PFSK-1 (cell line): ENCODE results near the gene ENO3.
A peak's percentile ranks its signal among the peaks of the same experiment; 100 is the strongest.

ENCODE experiments used
- FOXP2 ChIP-seq: optimal IDR thresholded peaks from 2 replicates; pipeline ENCODE3; 2011; ENCODE audit warnings: borderline replicate concordance, control low read depth, inconsistent platforms; ENCODE audit not compliant: insufficient read depth; ENCODE audit errors: extremely low read length, extremely low read depth
- POLR2AphosphoS5 ChIP-seq: IDR thresholded peaks from 2 replicates; pipeline ENCODE4 v1.6.1; 2012; ENCODE audit warnings: low read depth, mild to moderate bottlenecking, control low read depth, low read length, moderate library complexity
- SIN3A ChIP-seq: IDR thresholded peaks from 2 replicates; pipeline ENCODE4 v1.6.1; 2012; ENCODE audit warnings: mild to moderate bottlenecking, low read length, moderate library complexity, borderline replicate concordance; ENCODE audit not compliant: insufficient read depth
- TAF1 ChIP-seq: IDR thresholded peaks from 2 replicates; pipeline ENCODE4 v1.6.1; 2012; ENCODE audit warnings: low read length, control low read depth, borderline replicate concordance; ENCODE audit not compliant: insufficient read depth
- TF ChIP-seq, protein P1 (sequence below), 2 experiments: IDR thresholded peaks; 2 replicates each; pipeline versions ENCODE4 v1.6.1 to v1.8.0; 2011 to 2012; ENCODE audit warnings: low read depth in 2 of 2, low read length in 2 of 2, control low read depth in 1 of 2, inconsistent platforms in 1 of 2, mild to moderate bottlenecking in 1 of 2, moderate library complexity in 1 of 2; ENCODE audit not compliant: insufficient read depth in 1 of 2

Gene ENO3

GRCh38 chr17:4908301-4908700 lies 42.6 kb upstream of the ENO3 start:
- TF ChIP-seq TAF1 = 0 out of 2 replicates have a peak, but pooled peaks have one; percentile 42
- no peak for TF ChIP-seq FOXP2
- TF ChIP-seq POLR2AphosphoS5 = peak; percentile 49; the same call in 1 of the 2 replicates
- TF ChIP-seq SIN3A = no peak
- TF ChIP-seq, protein P1, sequence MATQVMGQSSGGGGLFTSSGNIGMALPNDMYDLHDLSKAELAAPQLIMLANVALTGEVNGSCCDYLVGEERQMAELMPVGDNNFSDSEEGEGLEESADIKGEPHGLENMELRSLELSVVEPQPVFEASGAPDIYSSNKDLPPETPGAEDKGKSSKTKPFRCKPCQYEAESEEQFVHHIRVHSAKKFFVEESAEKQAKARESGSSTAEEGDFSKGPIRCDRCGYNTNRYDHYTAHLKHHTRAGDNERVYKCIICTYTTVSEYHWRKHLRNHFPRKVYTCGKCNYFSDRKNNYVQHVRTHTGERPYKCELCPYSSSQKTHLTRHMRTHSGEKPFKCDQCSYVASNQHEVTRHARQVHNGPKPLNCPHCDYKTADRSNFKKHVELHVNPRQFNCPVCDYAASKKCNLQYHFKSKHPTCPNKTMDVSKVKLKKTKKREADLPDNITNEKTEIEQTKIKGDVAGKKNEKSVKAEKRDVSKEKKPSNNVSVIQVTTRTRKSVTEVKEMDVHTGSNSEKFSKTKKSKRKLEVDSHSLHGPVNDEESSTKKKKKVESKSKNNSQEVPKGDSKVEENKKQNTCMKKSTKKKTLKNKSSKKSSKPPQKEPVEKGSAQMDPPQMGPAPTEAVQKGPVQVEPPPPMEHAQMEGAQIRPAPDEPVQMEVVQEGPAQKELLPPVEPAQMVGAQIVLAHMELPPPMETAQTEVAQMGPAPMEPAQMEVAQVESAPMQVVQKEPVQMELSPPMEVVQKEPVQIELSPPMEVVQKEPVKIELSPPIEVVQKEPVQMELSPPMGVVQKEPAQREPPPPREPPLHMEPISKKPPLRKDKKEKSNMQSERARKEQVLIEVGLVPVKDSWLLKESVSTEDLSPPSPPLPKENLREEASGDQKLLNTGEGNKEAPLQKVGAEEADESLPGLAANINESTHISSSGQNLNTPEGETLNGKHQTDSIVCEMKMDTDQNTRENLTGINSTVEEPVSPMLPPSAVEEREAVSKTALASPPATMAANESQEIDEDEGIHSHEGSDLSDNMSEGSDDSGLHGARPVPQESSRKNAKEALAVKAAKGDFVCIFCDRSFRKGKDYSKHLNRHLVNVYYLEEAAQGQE (IDR thresholded peaks at IDR 0.05; ENCODE audit: insufficient read depth in 1 of 2, low read depth in 2 of 2, low read length in 2 of 2) = 0 out of 4 replicates have a peak, but pooled peaks of 1 of the 2 experiments have one; percentile 11

GRCh38 chr17:4908711-4909496 lies 42.0 kb upstream of the ENO3 start:
- TF ChIP-seq POLR2AphosphoS5 = no peak; the same call in 1 of the 2 replicates
- TF ChIP-seq SIN3A = no peak; the same call in 1 of the 2 replicates
- peak; percentile 51 for TF ChIP-seq FOXP2
- TF ChIP-seq, protein P1 (IDR thresholded peaks at IDR 0.05; ENCODE audit: insufficient read depth in 1 of 2, low read depth in 2 of 2, low read length in 2 of 2) = peak in 1 of 2 experiments; percentile 6; a peak in 1 of 4 replicates
- TF ChIP-seq TAF1 = peak; percentile 70; the same call in 1 of the 2 replicates

GRCh38 chr17:4913994-4914393 lies 36.9 kb upstream of the ENO3 start:
- TF ChIP-seq SIN3A (no peak), POLR2AphosphoS5 (no peak), TAF1 (no peak), FOXP2 (no peak)
- TF ChIP-seq, protein P1 (IDR thresholded peaks at IDR 0.05; ENCODE audit: insufficient read depth in 1 of 2, low read depth in 2 of 2, low read length in 2 of 2) = no peak

GRCh38 chr17:4919511-4920047 lies 31.3 kb upstream of the ENO3 start:
- TF ChIP-seq FOXP2 (no peak), TAF1 (no peak), SIN3A (no peak), POLR2AphosphoS5 (no peak)
- TF ChIP-seq, protein P1 (IDR thresholded peaks at IDR 0.05; ENCODE audit: insufficient read depth in 1 of 2, low read depth in 2 of 2, low read length in 2 of 2) = no peak
